D721Med (cell line): ENCODE results near the gene PLCH2.

Source experiments
- DNase-seq: peaks from one replicate; pipeline ENCODE4 v3.0.0; 2011; ENCODE audit warnings: low spot score; ENCODE audit not compliant: insufficient read length
- FAIRE-seq: peaks from 2 replicates; lab custom pipeline; 2011; peaks lifted over from hg19 to GRCh38; lab: Jason Lieb, UNC
- CTCF ChIP-seq: IDR thresholded peaks from 2 replicates; pipeline ENCODE4 v1.5.1; 2012; ENCODE audit warnings: mild to moderate bottlenecking, control low read depth; ENCODE audit not compliant: insufficient read depth; ENCODE audit errors: missing control alignments

The PLCH2 gene

GRCh38 chr1:2493218-2493617 lies 17.1 kb downstream of the PLCH2 start:
- FAIRE-seq, result no peak
- no peak for TF ChIP-seq CTCF

GRCh38 chr1:2493691-2494322 lies 17.7 kb downstream of the PLCH2 start:
- TF ChIP-seq CTCF, result no peak
- FAIRE-seq, result no peak
- no peak for DNase-seq

More at GRCh38 chr1:2493218-2493617, 17.1 kb downstream of the PLCH2 start:
- DNase-seq, result no peak

- DNase-seq, result no peak
- FAIRE-seq, result no peak
- TF ChIP-seq CTCF, result no peak
Measured at GRCh38 chr1:2494323-2494693, 18.2 kb downstream of the PLCH2 start.

GRCh38 chr1:2495026-2495425 lies 18.9 kb downstream of the PLCH2 start:
- FAIRE-seq (no peak), DNase-seq (no peak)
- TF ChIP-seq CTCF, result no peak

- no peak for TF ChIP-seq CTCF
- FAIRE-seq (no peak), DNase-seq (no peak)
Measured at GRCh38 chr1:2495546-2495945, 19.5 kb downstream of the PLCH2 start.

GRCh38 chr1:2496087-2496622 lies 20.1 kb downstream of the PLCH2 start:
- DNase-seq, result no peak
- FAIRE-seq, result no peak

More at GRCh38 chr1:2496087-2496622, 20.1 kb downstream of the PLCH2 start:
- TF ChIP-seq CTCF, result no peak
